GM12878 (cell line): Measurements from ENCODE around the gene SLC25A41. TPM values are rescaled to one million over a fixed set of nuclear protein-coding genes. Genes with fewer than 3 reads are reported as not detected.

Source experiments
- NBN ChIP-seq: fragments of 450-650 bp; IDR thresholded peaks from 2 replicates; pipeline ENCODE4 v1.6.1; 2016
- POLR2AphosphoS2 ChIP-seq: IDR thresholded peaks from 2 replicates; pipeline ENCODE4 v1.6.1; 2011; ENCODE audit warnings: low read depth, mild to moderate bottlenecking, low read length, improper control_type of control experiment, moderate library complexity
- RB1 ChIP-seq: fragments of 450-650 bp; formaldehyde crosslinking; IDR thresholded peaks from 2 replicates; pipeline ENCODE4 v1.6.1; 2017; ENCODE audit warnings: mild to moderate bottlenecking, borderline replicate concordance
- RELB ChIP-seq: fragments of 450-650 bp; IDR thresholded peaks from 2 replicates; pipeline ENCODE4 v1.6.1; 2017; ENCODE audit warnings: low read depth, mild to moderate bottlenecking, moderate library complexity
- SPI1 ChIP-seq: IDR thresholded peaks from 2 replicates; pipeline ENCODE4 v1.6.1; 2011; ENCODE audit warnings: low read depth, mild to moderate bottlenecking, low read length, moderate library complexity, borderline replicate concordance; ENCODE audit not compliant: insufficient read depth
- YBX1 ChIP-seq: fragments of 450-650 bp; IDR thresholded peaks from 2 replicates; pipeline ENCODE4 v1.6.1; 2016; ENCODE audit warnings: antibody characterized with exemption
- ZNF217 ChIP-seq: fragments of 450-650 bp; IDR thresholded peaks from 2 replicates; pipeline ENCODE4 v1.6.1; 2017; ENCODE audit warnings: antibody characterized with exemption, mild to moderate bottlenecking
- ZNF592 ChIP-seq: fragments of 450-650 bp; IDR thresholded peaks from 2 replicates; pipeline ENCODE4 v1.6.1; 2017; ENCODE audit warnings: mild to moderate bottlenecking, moderate library complexity
- ZNF622 ChIP-seq: fragments of 450-650 bp; IDR thresholded peaks from 2 replicates; pipeline ENCODE4 v1.6.1; 2017; ENCODE audit warnings: mild to moderate bottlenecking, inconsistent platforms
- ZNF687 ChIP-seq: fragments of 450-650 bp; IDR thresholded peaks from 2 replicates; pipeline ENCODE4 v1.6.1; 2017; ENCODE audit warnings: mild to moderate bottlenecking, moderate library complexity
- polyA plus RNA-seq, 11 experiments: library from polyadenylated mRNA; depleted of rRNA in 4 of 11; unstranded in 6 of 11; stranded (reverse) in 5 of 11; fragments of >200 nt; fragmentation: Nextera tagmentation in 4 of 11; fragmentation: Illumina TruSeq in 1 of 11; extraction: Ambion mirVana in 4 of 11; extraction: Trizol in 1 of 11; gene quantifications; 1 replicate in 1 of 11; 2 replicates in 10 of 11; pipeline versions ENCODE4 v1.2.1 to v1.2.3, GENCODE V29; 2011 to 2016; ENCODE audit warnings: inconsistent platforms in 2 of 11, missing spikeins in 2 of 11, low read depth in 1 of 11
- total RNA-seq, 4 experiments: library from RNA; depleted of rRNA in 3 of 4; stranded (reverse); fragments of >200 nt in 3 of 4; fragmentation: Illumina TruSeq in 1 of 4; extraction: Trizol in 1 of 4; gene quantifications; 2 replicates each; pipeline versions ENCODE4 v1.2.1 to v1.2.3, GENCODE V29; 2013 to 2021

SLC25A41 gene
- total and polyA plus RNA-seq, 10 of the 15 experiments (the other 5 are each of a cell fraction or from before 2014, with no cell fraction given) = 0.23 to 1.2 (median 0.43) TPM; not detected in 2

GRCh38 chr19:6412447-6413091 lies 21.0 kb downstream of the SLC25A41 start (continued):
- TF ChIP-seq ZNF592 (no peak), ZNF622 (no peak), NBN (no peak), POLR2AphosphoS2 (no peak), ZNF217 (no peak), RELB (no peak), YBX1 (no peak), SPI1 (no peak), RB1 (no peak), ZNF687 (no peak)
